ENCODE measurements around the gene SRSF9. TPM values are rescaled to one million over a fixed set of nuclear protein-coding genes. Genes with fewer than 3 reads are reported as not detected.
A peak's percentile ranks its signal among the peaks of the same experiment; 100 is the strongest.

Gene SRSF9
- total and polyA plus RNA-seq, 11 donors: 14.8 to 67.1 (median 33.7) TPM

- H3K36me3 ChIP-seq: peaks cover 0 to 50% (median 41%) of the 10 kb centered on the region in 9 donors
- H3K9me3 ChIP-seq: no peaks in the 10 kb centered on the region
- H3K27me3 ChIP-seq: no peaks in the 10 kb centered on the region
- TF ChIP-seq, protein P1, sequence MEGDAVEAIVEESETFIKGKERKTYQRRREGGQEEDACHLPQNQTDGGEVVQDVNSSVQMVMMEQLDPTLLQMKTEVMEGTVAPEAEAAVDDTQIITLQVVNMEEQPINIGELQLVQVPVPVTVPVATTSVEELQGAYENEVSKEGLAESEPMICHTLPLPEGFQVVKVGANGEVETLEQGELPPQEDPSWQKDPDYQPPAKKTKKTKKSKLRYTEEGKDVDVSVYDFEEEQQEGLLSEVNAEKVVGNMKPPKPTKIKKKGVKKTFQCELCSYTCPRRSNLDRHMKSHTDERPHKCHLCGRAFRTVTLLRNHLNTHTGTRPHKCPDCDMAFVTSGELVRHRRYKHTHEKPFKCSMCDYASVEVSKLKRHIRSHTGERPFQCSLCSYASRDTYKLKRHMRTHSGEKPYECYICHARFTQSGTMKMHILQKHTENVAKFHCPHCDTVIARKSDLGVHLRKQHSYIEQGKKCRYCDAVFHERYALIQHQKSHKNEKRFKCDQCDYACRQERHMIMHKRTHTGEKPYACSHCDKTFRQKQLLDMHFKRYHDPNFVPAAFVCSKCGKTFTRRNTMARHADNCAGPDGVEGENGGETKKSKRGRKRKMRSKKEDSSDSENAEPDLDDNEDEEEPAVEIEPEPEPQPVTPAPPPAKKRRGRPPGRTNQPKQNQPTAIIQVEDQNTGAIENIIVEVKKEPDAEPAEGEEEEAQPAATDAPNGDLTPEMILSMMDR (IDR thresholded peaks at IDR 0.05): no peak
- no peak for TF ChIP-seq POLR2A (IDR thresholded peaks at IDR 0.05)
- intact Hi-C loops (cut with DNase I): loop anchor here in 3 of 10 donors (2.0 to 5.0 kb wide), 5 partner anchors 29 to 59 kb away; partner anchors contain the start of genes COX6A1 (in 1 of the 3), GATC (in 1 of the 3), RNF10 (in 1 of the 3) and SRSF9 (in 1 of the 3)
- WGBS, 4 donors: 16 to 24% (median 22%) methylated on average over 9 of the region's 9 CpGs
- H3K4me3 ChIP-seq: peak overlapping the region in 11 of 12 donors; percentile 74 to 100 (median 93)
- peaks cover 0 to 27% (median 17%) of the 10 kb centered on the region in 12 donors for H3K4me1 ChIP-seq
- peak overlapping the region in 7 of 12 donors; percentile 63 to 97 (median 92) for H3K27ac ChIP-seq
- no peak for ATAC-seq
- DNase-seq: no peak
Measured at GRCh38 chr12:120497524-120498150, 28.1 kb upstream of the SRSF9 start.

DNA sequence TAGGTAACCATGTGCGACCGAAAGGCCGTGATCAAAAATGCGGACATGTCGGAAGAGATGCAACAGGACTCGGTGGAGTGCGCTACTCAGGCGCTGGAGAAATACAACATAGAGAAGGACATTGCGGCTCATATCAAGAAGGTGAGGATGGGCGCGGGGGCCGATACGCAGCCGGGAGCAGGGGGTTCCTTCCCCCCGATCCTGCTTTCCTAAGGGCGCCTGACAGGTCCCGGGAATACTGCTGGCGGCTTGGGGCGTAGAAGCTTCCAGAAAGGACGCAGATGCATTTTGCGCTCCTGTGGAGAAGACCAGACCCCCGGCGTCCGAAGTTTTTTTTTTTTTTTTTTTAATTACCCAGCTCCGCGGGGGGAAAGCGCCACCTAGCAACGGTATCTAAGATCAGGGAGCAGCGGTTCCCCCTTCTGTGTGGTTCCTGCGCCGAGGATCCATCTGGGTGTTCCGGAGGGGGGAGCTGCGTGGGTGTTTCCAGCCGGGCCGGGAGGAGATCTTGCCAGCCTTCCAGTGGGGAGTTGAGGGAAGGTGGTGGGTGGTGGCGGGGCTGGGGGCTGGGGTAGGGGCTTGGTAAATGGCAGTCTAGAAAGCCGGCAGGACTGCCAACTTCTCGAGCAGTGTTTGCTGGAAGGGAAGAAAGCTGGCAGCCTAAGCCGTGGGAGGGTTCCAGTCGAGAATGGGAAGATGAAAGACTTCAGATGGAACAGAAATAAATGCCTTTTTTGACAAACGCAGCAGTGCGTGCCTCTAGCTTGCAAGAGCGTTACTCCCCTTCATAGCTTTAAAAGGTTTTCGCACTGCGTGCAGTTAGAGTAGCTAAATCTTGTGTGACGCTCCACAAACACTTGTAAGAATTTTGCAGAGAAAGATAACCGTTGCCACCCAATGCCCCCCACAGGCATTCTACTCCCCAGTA, 27.1 kb upstream of the SRSF9 start:
- 0 to 1% (median 1%) methylated on average over 41 to 47 of the region's 47 CpGs for WGBS, 4 donors

GRCh38 chr12:120495731-120496412, 26.3 kb upstream of the SRSF9 start, which contains the start of gene DYNLL1:
TSS of gene DYNLL1 (plus strand) at chr12:120496113. CDS start at chr12:120496422, 309 bp downstream.
- H3K27ac ChIP-seq: peak within 1 kb of the TSS; percentile 75 to 97 (median 92)
- intact Hi-C loops (cut with DNase I): loop anchor here in 4 of 10 donors (2.0 to 5.0 kb wide), 6 partner anchors 25 to 57 kb away; partner anchors contain the start of genes COX6A1 (in 1 of the 4), GATC (in 1 of the 4), RNF10 (in 1 of the 4) and SRSF9 (in 1 of the 4)
- DNase-seq (peak; percentile 95 to 98 (median 96)), ATAC-seq (peak; percentile 97 to 99 (median 98))
- H3K27me3 ChIP-seq: no peaks in the 10 kb centered on the region
- no peaks in the 10 kb centered on the region for H3K9me3 ChIP-seq
- TF ChIP-seq, protein P1 (IDR thresholded peaks at IDR 0.05): peak in 2 of 12 donors; percentile 11 to 14
- peak; percentile 33 to 87 for TF ChIP-seq POLR2A (IDR thresholded peaks at IDR 0.05)
- WGBS, 4 donors: 0 to 1% (median 1%) methylated on average over 28 to 53 of the region's 53 CpGs
- peaks cover 0 to 32% (median 19%) of the 10 kb centered on the region in 12 donors for H3K4me1 ChIP-seq
- H3K36me3 ChIP-seq: peaks cover 0 to 38% (median 33%) of the 10 kb centered on the region in 9 donors
- peak within 1 kb of the TSS; percentile 74 to 100 (median 92) for H3K4me3 ChIP-seq

More for the DNA sequence above, 27.1 kb upstream of the SRSF9 start:
- intact Hi-C loops (cut with DNase I): loop anchor here in 3 of 10 donors (2.0 to 5.0 kb wide), 5 partner anchors 28 to 58 kb away; partner anchors contain the start of genes COX6A1 (in 1 of the 3), GATC (in 1 of the 3), RNF10 (in 1 of the 3) and SRSF9 (in 1 of the 3)
- ATAC-seq: peak; percentile 52 to 81 (median 69)
- Histone ChIP-seq H3K27ac (peak overlapping the region; percentile 75 to 97 (median 92)), H3K4me1 (peaks cover 0 to 27% (median 17%) of the 10 kb centered on the region in 12 donors), H3K27me3 (no peaks in the 10 kb centered on the region), H3K36me3 (peaks cover 0 to 41% (median 38%) of the 10 kb centered on the region in 9 donors), H3K9me3 (no peaks in the 10 kb centered on the region), H3K4me3 (peak overlapping the region; percentile 74 to 100 (median 92))
- TF ChIP-seq POLR2A (IDR thresholded peaks at IDR 0.05): no peak
- TF ChIP-seq, protein P1 (IDR thresholded peaks at IDR 0.05): peak in 4 of 12 donors; percentile 8 to 20 (median 11)
- peak; percentile 76 to 84 (median 80) for DNase-seq

Measured in heart left ventricle (tissue), 16 donors.